Type B pancreatic cell (in vitro differentiated cells): ENCODE results near the gene BNIP5. TPM values are rescaled to one million over a fixed set of nuclear protein-coding genes. Genes with fewer than 3 reads are reported as not detected.
"Not testable (repeated sequence)": the region's sequence is repeated elsewhere in the genome, so short reads cannot be mapped to it uniquely, and the experiment has no call there.

ENCODE experiments used
- DNase-seq: peaks from one replicate; pipeline ENCODE4 v3.0.0; 2021; ENCODE audit warnings: mixed read lengths; ENCODE audit not compliant: unreplicated experiment; ENCODE audit errors: extremely low spot score
- H3K27ac Mint-ChIP-seq: 2 replicates; pipeline ENCODE4 v1.8.0; 2021; ENCODE audit warnings: mild to moderate bottlenecking, mixed read lengths
- H3K27me3 Mint-ChIP-seq: 2 replicates; pipeline ENCODE4 v1.8.0; 2021; ENCODE audit warnings: mixed read lengths
- H3K36me3 Mint-ChIP-seq: 2 replicates; pipeline ENCODE4 v1.8.0; 2021; ENCODE audit warnings: mixed read lengths
- H3K4me1 Mint-ChIP-seq: one replicate; pipeline ENCODE4 v1.8.0; 2021; ENCODE audit warnings: mixed read lengths; ENCODE audit not compliant: unreplicated experiment
- H3K4me3 Mint-ChIP-seq: 2 replicates; pipeline ENCODE4 v1.8.0; 2021; ENCODE audit warnings: mild to moderate bottlenecking, mixed read lengths
- H3K9me3 Mint-ChIP-seq: 2 replicates; pipeline ENCODE4 v1.8.0; 2021; ENCODE audit warnings: mixed read lengths
- total RNA-seq: library from RNA; stranded (reverse); gene quantifications from 2 replicates; pipeline ENCODE4 v1.2.1, GENCODE V29; 2021; ENCODE audit warnings: low replicate concordance
- TF ChIP-seq, protein P1 (sequence below): fragments of 200-600 bp; sonication (generic); conservative IDR thresholded peaks from 2 replicates; pipeline ENCODE4 v1.5.0; 2021; ENCODE audit warnings: antibody characterized with exemption, mild to moderate bottlenecking

Gene BNIP5
- total RNA-seq, 1 donor from 2014 or later, result 1.4 TPM

DNA sequence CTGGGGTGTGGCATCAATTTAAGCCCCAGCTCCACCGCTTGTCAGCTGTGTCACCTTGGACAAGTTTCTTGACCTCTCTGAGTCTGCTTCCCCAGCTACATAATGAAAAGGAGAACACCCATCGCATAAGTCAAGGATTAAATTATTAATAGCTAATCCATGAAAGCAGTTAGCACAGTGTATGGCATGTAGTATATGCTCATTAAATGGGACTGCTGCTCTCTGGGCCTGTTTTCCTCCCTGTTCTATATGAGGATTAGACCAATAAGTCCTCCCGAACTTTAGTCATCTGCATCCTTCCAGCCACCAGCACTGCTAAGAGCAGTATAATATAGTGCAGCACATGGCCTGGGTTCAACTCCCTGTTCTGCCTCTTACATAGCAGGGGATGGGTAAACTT lies 31.1 kb upstream of the BNIP5 start:
- Mint-ChIP-seq H3K36me3 (no peaks in the 10 kb centered on the region), H3K4me1 (no peaks in the 10 kb centered on the region), H3K9me3 (no peaks in the 10 kb centered on the region), H3K4me3 (no peak overlapping the region), H3K27ac (no peak overlapping the region), H3K27me3 (peaks cover 7% of the 10 kb centered on the region)
- TF ChIP-seq, protein P1, sequence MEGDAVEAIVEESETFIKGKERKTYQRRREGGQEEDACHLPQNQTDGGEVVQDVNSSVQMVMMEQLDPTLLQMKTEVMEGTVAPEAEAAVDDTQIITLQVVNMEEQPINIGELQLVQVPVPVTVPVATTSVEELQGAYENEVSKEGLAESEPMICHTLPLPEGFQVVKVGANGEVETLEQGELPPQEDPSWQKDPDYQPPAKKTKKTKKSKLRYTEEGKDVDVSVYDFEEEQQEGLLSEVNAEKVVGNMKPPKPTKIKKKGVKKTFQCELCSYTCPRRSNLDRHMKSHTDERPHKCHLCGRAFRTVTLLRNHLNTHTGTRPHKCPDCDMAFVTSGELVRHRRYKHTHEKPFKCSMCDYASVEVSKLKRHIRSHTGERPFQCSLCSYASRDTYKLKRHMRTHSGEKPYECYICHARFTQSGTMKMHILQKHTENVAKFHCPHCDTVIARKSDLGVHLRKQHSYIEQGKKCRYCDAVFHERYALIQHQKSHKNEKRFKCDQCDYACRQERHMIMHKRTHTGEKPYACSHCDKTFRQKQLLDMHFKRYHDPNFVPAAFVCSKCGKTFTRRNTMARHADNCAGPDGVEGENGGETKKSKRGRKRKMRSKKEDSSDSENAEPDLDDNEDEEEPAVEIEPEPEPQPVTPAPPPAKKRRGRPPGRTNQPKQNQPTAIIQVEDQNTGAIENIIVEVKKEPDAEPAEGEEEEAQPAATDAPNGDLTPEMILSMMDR, result no peak
- DNase-seq, result no peak

DNA sequence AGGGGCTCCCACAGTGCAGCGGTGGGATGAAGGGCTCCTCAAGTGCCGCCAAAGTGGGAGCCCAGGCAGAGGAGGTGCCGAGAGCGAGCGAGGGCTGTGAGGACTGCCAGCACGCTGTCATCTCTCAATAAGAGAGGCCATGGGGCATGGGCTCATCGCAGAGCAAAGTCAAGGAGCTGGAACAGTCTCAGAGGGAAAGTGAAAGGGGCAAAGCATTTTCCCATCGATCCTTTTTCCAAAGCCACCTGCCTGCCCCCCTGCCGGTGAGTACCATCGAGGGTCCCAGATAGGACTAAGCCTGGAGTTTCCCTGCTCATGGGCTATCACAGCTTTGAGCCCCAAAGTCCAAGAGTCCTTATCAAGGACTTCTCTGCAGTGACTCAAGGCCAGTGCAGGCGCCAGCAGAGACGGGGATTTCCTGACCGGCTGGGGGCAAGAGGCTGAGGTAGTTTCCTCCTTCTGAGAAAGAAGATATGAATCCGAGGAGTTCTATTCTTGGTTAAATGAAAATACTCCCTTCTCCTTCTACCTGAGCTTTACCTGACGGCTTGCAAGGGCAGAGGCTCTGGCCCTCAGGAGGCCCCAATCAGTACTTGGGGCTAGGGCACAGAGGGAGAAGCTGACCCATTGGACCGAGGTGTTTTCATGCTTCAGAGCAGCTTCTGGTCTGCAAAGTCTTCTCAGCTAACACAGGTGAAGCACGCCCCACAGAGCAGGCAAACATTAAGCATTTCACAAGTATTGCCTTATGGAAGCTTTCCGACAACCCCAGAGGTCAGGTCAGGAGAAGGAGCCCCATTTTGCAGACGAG lies 28.2 kb upstream of the BNIP5 start:
- H3K4me1 Mint-ChIP-seq, result no peaks in the 10 kb centered on the region
- H3K9me3 Mint-ChIP-seq, result no peaks in the 10 kb centered on the region
- no peak overlapping the region for H3K27ac Mint-ChIP-seq
- H3K36me3 Mint-ChIP-seq, result no peaks in the 10 kb centered on the region
- no peak overlapping the region for H3K4me3 Mint-ChIP-seq
- no peaks in the 10 kb centered on the region for H3K27me3 Mint-ChIP-seq
- no peak for DNase-seq
- TF ChIP-seq, protein P1, result no peak

DNA sequence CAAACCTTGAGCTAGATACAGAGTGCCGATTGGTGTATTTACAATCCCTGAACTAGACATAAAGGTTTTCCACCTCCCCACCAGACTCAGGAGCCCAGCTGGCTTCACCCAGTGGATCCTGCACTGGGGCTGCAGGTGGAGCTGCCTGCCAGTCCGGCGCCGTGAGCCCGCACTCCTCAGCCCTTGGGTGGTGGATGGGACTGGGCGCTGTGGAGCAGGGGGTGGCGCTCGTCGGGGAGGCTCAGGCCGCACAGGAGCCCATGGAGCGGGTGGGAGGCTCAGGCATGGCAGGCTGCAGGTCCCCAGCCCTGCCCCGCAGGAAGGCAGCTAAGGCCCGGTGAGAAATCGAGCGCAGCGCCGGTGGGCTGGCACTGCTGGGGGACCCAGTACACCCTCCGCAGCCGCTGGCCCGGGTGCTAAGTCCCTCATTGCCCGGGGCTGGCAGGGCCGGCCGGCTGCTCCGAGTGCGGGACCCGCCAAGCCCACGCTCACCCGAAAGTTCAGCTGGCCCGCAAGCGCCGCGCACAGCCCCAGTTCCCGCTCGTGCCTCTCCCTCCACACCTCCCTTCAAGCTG lies 27.5 kb upstream of the BNIP5 start:
- not testable (repeated sequence) for H3K36me3 Mint-ChIP-seq, H3K9me3 Mint-ChIP-seq, H3K27me3 Mint-ChIP-seq, DNase-seq, H3K4me3 Mint-ChIP-seq, H3K27ac Mint-ChIP-seq, H3K4me1 Mint-ChIP-seq

DNA sequence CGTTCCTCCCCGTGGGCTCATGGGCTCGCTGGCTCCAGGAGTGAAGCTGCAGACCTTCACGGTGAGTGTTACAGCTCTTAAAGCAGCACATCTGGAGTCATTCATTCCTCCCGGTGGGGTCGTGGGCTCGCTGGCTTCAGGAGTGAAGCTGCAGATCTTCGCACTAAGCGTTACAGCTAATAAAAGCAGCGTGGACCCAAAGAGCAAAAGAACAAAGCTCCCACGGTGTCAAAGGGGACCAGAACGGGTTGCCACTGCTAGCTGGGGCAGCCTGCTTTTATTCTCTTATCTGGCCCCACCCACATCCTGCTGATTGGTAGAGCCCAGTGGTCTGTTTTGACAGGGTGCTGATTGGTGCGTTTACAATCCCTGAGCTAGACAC lies 26.7 kb upstream of the BNIP5 start:
- not testable (repeated sequence) for DNase-seq, H3K9me3 Mint-ChIP-seq, H3K27me3 Mint-ChIP-seq, H3K27ac Mint-ChIP-seq, H3K36me3 Mint-ChIP-seq, H3K4me1 Mint-ChIP-seq, H3K4me3 Mint-ChIP-seq

DNA sequence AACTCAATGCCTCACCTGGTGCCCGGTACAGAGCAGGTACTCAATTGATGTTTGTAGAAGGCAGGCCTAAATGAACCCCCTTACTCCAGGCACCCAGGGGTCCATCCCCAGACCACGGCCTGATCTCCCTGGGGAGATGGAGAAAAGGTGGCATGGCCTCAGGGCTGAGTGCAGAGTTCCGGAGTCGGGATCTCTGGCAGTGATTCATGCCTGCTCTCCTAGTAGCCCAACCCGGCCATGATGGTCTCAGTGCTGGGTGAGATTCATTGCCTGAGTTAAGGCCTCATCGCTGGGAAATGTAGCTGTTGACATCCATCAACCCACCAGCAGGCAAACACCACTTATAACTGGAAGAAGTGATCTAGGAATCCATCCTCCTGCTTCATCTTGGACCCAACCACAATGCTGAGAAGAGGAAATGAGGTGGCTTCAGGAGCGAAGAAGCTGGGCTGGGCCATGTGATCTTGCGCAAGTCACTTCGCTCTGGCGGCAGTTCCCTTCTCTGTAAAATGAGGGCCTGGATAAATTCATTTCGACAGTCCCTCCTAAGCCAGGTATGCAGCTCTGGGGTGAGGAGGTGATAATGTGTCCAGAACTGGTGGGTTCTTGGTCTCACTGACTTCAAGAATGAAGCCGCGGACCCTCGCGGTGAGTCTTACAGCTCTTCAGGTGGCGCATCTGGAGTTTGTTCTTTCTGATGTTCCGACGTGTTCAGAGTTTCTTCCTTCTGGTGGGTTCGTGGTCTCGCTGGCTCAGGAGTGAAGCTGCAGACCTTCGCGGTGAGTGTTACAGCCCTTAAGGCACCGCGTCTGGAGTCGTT lies 26.1 kb upstream of the BNIP5 start:
- TF ChIP-seq, protein P1, result no peak
- Mint-ChIP-seq H3K4me3 (no peak overlapping the region), H3K27ac (no peak overlapping the region), H3K27me3 (no peaks in the 10 kb centered on the region), H3K36me3 (no peaks in the 10 kb centered on the region), H3K9me3 (no peaks in the 10 kb centered on the region), H3K4me1 (peaks cover 4% of the 10 kb centered on the region)
- DNase-seq, result no peak

DNA sequence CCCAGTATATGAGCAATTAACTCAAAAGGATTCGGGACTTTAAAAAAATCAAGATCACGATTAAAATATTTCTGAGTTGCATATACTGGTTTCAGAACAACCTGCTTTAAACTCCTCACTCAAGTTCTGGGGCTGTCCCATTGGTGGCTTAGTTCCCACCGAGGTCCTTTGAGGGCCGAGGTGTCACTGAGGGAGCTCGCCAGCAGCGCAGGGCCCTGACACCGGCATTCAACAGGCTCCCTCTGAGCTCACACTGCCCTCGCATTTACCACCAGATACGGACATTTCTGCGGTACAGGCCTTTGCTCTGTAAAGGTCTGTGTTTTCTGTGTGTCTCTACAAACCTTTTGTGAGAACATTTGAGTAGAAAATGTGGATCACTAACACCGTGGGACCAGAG lies 24.4 kb upstream of the BNIP5 start:
- TF ChIP-seq, protein P1, result no peak
- Mint-ChIP-seq H3K4me1 (peaks cover 4% of the 10 kb centered on the region), H3K9me3 (no peaks in the 10 kb centered on the region), H3K4me3 (no peak overlapping the region), H3K36me3 (no peaks in the 10 kb centered on the region), H3K27me3 (no peaks in the 10 kb centered on the region), H3K27ac (no peak overlapping the region)
- DNase-seq, result no peak
